GM13977 (cell line): Measurements from ENCODE around the gene SDR42E2.
"Not testable (repeated sequence)": the region's sequence is repeated elsewhere in the genome, so short reads cannot be mapped to it uniquely, and the experiment has no call there.

Experiments
- DNase-seq: peaks from one replicate; pipeline ENCODE4 v3.0.0; 2012; ENCODE audit warnings: low spot score
- in situ Hi-C: fragments of 300-500 bp; cut with MboI; formaldehyde crosslinking; loops from one replicate; pipeline ENCODE4 v1.12.0; 2022; ENCODE audit warnings: low sequenced_read_pairs, low pct_unique_long_range_greater_than_20kb, mixed read lengths, inconsistent platforms; ENCODE audit not compliant: unreplicated experiment
- TF ChIP-seq, protein P1 (sequence below): IDR thresholded peaks from 2 replicates; pipeline ENCODE4 v1.5.1; 2012; ENCODE audit warnings: mild to moderate bottlenecking, control low read depth; ENCODE audit not compliant: insufficient read depth; ENCODE audit errors: extremely low read depth, missing control alignments

Gene SDR42E2

DNA sequence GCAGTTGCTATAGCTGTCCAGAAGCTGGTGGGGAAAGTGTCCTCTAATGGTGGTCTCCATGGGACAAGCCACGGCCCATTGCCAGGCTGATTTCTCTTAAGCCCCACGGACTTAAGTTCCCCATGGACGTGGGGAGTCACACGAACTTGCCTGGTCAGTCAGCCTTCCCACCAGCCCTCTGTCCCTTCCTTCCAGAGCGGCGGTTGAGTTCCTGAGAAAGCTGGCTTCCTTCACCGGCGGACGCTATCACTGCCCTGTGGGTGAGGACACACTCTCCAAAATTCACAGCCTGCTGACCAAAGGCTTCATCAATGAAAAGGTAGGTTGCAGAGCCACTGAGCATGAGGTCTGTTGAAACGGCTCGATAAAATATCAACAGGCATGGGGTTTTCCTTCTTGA lies 10.0 kb upstream of the SDR42E2 start:
- DNase-seq = no peak
- TF ChIP-seq, protein P1, sequence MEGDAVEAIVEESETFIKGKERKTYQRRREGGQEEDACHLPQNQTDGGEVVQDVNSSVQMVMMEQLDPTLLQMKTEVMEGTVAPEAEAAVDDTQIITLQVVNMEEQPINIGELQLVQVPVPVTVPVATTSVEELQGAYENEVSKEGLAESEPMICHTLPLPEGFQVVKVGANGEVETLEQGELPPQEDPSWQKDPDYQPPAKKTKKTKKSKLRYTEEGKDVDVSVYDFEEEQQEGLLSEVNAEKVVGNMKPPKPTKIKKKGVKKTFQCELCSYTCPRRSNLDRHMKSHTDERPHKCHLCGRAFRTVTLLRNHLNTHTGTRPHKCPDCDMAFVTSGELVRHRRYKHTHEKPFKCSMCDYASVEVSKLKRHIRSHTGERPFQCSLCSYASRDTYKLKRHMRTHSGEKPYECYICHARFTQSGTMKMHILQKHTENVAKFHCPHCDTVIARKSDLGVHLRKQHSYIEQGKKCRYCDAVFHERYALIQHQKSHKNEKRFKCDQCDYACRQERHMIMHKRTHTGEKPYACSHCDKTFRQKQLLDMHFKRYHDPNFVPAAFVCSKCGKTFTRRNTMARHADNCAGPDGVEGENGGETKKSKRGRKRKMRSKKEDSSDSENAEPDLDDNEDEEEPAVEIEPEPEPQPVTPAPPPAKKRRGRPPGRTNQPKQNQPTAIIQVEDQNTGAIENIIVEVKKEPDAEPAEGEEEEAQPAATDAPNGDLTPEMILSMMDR = no peak
- in situ Hi-C loops = no loop called here

DNA sequence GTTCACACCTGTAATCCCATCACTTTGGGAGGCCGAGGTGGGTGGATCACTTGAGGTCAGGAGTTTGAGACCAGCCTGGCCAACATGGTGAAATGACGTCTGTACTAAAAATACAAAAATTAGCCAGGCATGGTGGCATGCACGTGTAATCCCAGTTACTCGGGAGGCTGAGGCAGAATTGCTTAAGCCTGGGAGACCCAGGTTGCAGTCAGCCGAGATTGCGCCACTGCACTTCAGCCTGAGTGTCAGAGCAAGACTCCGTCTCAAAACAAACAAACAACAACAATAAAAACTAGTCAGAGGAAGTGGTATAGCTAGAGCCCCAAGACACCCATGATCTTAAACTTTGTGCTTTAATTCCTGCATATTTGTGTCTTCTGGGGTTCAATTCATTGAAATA lies 9.2 kb upstream of the SDR42E2 start:
- DNase-seq, in situ Hi-C loops: not testable (repeated sequence)

DNA sequence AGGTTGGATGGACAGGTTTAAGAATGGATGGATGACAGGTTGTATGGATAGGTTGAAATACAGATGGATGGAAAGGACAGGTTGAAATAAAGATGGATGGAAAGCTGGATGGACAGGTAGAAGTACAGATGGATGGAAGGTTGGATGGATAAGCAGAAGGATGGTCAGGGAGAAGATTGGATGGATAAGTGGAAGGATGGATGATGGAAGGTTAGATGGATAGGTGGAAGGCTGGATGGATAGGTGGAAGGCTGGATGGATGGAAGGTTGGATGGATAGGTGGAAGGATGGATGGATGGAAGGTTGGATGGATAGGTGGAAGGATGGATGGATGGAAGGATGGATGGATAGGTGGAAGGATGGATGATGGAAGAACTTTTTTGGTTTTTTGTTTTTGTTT lies 905 bp upstream of the SDR42E2 start:
- in situ Hi-C loops = no loop called here
- TF ChIP-seq, protein P1 = no peak
- no peak for DNase-seq

DNA sequence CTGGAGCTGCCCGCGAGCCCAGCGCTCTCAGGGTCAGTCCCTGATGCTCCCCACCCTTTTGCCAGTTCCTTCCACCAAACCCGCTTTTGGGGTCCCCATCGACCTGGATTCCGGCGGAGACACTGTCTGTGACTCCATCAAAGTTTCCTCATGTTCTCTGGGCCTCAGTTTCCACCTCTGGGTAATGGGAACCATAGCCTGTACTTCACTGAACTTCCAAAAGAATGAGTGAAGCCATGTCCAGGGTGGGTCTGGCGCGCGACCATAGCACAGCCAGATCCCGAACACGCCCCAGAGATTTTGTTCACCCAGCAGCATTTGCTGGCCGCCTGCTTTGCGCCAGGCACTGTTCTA lies 327 bp downstream of the SDR42E2 start:
- no peak for DNase-seq
- in situ Hi-C loops = no loop called here
- TF ChIP-seq, protein P1 = no peak

GRCh38 chr16:22163806-22164205 lies 1.5 kb downstream of the SDR42E2 start:
- no peak for DNase-seq
- in situ Hi-C loops = no loop called here
- TF ChIP-seq, protein P1 = no peak

- in situ Hi-C loops = no loop called here
- DNase-seq = no peak
- TF ChIP-seq, protein P1 = no peak
Measured at GRCh38 chr16:22164482-22164881, 2.2 kb downstream of the SDR42E2 start.

DNA sequence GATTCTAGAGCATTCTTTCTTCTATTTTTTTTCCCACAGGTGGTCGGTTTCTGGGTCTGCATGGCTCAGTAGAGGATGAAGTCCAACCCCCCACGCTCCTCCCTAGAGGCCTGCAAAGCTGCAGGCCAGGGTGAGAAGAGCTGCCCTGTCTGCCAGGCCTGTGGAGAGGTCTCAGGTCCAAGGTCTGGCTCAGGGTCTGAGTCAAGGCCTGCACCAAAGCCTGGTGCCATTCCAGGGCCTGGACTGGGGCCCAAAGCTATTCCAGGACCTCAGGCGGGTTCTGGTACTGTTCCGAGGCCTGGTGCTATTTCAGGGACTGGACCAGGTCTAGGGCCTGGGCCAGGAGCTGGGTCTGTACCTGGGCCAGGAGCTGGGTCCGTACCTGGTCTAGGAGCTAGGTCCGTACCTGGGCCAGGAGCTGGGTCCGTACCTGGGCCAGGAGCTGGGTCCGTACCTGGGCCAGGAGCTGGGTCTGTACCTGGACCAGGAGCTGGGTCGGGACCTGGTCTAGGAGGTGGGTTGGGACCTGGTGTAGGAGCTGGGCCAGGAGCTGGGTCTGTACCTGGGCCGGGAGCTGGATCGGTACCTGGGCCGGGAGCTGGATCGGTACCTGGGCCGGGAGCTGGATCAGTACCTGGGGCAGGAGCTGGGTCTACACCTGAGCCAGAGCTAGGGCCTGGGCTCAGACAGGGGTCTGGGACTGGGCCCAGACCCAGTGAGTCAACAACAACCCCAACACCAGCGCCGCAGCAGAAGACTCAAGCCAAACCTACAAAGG lies 3.4 kb downstream of the SDR42E2 start:
- DNase-seq = no peak
- TF ChIP-seq, protein P1 = no peak
- in situ Hi-C loops = no loop called here
